Activated CD4-positive, alpha-beta T cell treated with anti-CD3 and anti-CD28 coated beads for 36 hours (primary cell): ENCODE data around the gene DGKG. TPM values are rescaled to one million over a fixed set of nuclear protein-coding genes. Genes with fewer than 3 reads are reported as not detected.

Experiments used
- ATAC-seq: fragments of 200-7000 bp; cut with Tn5 transposase; one replicate; pipeline ENCODE4 v1.10.0; 2021; ENCODE audit warnings: mild to moderate bottlenecking, moderate library complexity
- CTCF ChIA-PET: fragments of 350-600 bp; sonication (Branson Sonifier 250); formaldehyde crosslinking; loops from one replicate; lab custom pipeline; 2021; ENCODE audit warnings: antibody characterized with exemption; lab: Charles Lee
- POLR2A ChIA-PET: fragments of 350-600 bp; sonication (Branson Sonifier 250); formaldehyde crosslinking; loops from one replicate; lab custom pipeline; 2021; ENCODE audit warnings: antibody characterized with exemption, inconsistent platforms; lab: Charles Lee
- DNase-seq: peaks from one replicate; pipeline ENCODE4 v3.0.0-alpha.2; 2020
- H3K27ac Mint-ChIP-seq: one replicate; pipeline ENCODE4 v1.8.0; 2021; ENCODE audit warnings: mixed read lengths
- H3K27me3 Mint-ChIP-seq: one replicate; pipeline ENCODE4 v1.8.0; 2021; ENCODE audit warnings: mixed read lengths
- H3K36me3 Mint-ChIP-seq: one replicate; pipeline ENCODE4 v1.8.0; 2021; ENCODE audit warnings: low read depth, mixed read lengths
- H3K4me1 Mint-ChIP-seq: one replicate; pipeline ENCODE4 v1.8.0; 2021; ENCODE audit warnings: mixed read lengths
- H3K4me3 Mint-ChIP-seq: one replicate; pipeline ENCODE4 v1.8.0; 2021; ENCODE audit warnings: mild to moderate bottlenecking, moderate library complexity, mixed read lengths
- H3K9me3 Mint-ChIP-seq: one replicate; pipeline ENCODE4 v1.8.0; 2021; ENCODE audit warnings: low read depth, mixed read lengths
- intact Hi-C, 2 experiments: fragments of 100-400 bp; cut with DNase I in 1 of 2; cut with micrococcal nuclease in 1 of 2; formaldehyde crosslinking; loops; one replicate each; pipeline versions ENCODE4 v1.14.2 to v1.15.1; 2022 to 2024; cut with DNase I, micrococcal nuclease
- total RNA-seq, 2 experiments: library from RNA; stranded (reverse); gene quantifications; one replicate each; pipeline ENCODE4 v1.2.3, GENCODE V29; 2021

Gene DGKG
- total RNA-seq, 2 experiments from 2014 or later = 0.71 to 1.3 TPM

DNA sequence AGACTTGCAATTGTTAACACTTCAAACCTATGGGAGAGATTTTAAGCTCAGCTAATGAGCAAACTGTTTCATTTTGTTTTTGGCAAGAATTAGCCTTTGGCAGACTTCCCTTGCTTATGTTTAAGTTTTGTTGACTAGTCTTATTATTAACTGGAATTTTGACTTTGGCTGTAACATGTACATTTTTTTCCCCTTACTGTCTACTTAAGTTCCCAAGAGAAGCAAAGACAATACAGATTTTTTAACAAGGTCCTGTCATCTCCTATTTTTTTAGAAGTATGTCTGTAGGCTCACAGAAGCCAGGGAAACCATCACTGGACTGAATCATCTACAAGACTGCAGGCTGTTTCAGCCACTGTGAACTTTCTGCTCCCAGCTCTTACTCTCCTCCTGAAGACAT lies 74.3 kb downstream of the DGKG start:
- ChIA-PET CTCF (interaction anchor here (1.6 kb wide), 1 partner anchor 253 kb away, joined by 6 read pairs; no protein-coding TSS in a partner anchor), POLR2A (no interaction called here)
- intact Hi-C loops = no loop called here
- no peak overlapping the region for H3K27ac Mint-ChIP-seq
- ATAC-seq (no peak), DNase-seq (no peak)
- H3K4me1 Mint-ChIP-seq = no peaks in the 10 kb centered on the region
- no peaks in the 10 kb centered on the region for H3K9me3 Mint-ChIP-seq
- H3K4me3 Mint-ChIP-seq = no peak overlapping the region
- H3K27me3 Mint-ChIP-seq = peaks cover 5% of the 10 kb centered on the region
- no peaks in the 10 kb centered on the region for H3K36me3 Mint-ChIP-seq

DNA sequence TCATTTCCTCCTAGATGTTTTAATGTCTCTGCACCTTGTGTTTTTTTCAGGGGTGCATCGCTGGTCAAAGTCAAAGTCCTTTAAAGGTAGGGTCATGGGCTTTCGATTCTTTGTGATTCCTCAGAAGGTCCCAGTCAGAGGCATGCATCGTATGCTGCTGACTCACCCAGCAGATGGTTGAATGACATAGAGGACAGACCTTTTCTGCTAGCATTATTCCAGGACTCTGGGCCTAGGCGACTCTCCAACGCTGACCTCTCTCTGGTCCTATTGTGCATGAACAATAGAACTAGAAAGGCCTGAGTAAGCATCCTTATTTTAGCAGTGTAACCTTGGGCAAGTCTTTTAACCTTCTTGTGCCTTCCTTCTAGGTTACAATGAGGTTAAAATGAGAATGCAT lies 75.9 kb downstream of the DGKG start:
- Mint-ChIP-seq H3K27me3 (peaks cover 5% of the 10 kb centered on the region), H3K4me3 (no peak overlapping the region), H3K9me3 (no peaks in the 10 kb centered on the region), H3K36me3 (no peaks in the 10 kb centered on the region), H3K4me1 (peaks cover 2% of the 10 kb centered on the region), H3K27ac (no peak overlapping the region)
- DNase-seq (no peak), ATAC-seq (no peak)
- intact Hi-C loops = no loop called here
- ChIA-PET POLR2A (no interaction called here), CTCF (no interaction called here)

DNA sequence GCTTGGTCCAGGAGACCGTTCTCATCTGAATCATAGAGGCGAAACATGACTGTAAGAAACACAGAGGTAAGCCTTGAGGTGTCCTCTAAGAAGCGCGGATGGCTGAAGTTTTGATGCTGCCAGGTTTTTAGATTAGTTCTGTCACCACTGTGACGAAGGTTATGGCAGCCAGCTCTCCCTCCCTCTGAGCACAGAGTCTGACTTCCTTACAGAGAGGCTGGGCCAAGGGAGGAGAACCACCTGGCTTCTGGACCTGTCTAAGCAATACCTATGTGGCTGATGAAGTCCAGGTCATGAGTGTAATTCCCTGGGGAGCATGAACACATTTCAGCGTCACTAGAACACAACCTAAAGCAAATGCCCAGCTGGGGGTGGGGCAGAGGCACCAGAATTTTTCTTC lies 77.4 kb downstream of the DGKG start:
- Mint-ChIP-seq H3K36me3 (no peaks in the 10 kb centered on the region), H3K4me3 (no peak overlapping the region), H3K27ac (no peak overlapping the region), H3K4me1 (peaks cover 5% of the 10 kb centered on the region), H3K27me3 (peaks cover 3% of the 10 kb centered on the region), H3K9me3 (no peaks in the 10 kb centered on the region)
- DNase-seq (no peak), ATAC-seq (no peak)
- intact Hi-C loops = no loop called here
- POLR2A ChIA-PET = no interaction called here
- CTCF ChIA-PET = no interaction called here

DNA sequence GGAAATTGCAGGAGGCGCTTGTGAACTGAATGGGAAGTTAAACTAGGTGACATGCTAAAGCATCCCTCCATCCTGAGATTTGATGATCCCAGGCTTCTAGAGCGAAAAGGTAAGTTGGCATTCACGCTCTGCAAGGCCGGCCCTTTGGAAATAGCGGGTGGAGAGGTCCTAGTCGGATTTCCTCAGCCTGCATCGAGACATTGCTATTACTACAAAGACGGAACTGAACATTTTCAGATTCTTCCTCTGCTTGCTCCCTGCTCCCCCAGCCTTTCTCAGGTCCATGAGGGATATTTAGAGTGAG lies 77.7 kb downstream of the DGKG start:
- intact Hi-C loops = no loop called here
- no peaks in the 10 kb centered on the region for H3K27me3 Mint-ChIP-seq
- H3K27ac Mint-ChIP-seq = no peak overlapping the region
- CTCF ChIA-PET = no interaction called here
- H3K36me3 Mint-ChIP-seq = no peaks in the 10 kb centered on the region
- H3K4me3 Mint-ChIP-seq = no peak overlapping the region
- H3K4me1 Mint-ChIP-seq = peaks cover 5% of the 10 kb centered on the region
- H3K9me3 Mint-ChIP-seq = no peaks in the 10 kb centered on the region
- POLR2A ChIA-PET = no interaction called here
- ATAC-seq (no peak), DNase-seq (no peak)

DNA sequence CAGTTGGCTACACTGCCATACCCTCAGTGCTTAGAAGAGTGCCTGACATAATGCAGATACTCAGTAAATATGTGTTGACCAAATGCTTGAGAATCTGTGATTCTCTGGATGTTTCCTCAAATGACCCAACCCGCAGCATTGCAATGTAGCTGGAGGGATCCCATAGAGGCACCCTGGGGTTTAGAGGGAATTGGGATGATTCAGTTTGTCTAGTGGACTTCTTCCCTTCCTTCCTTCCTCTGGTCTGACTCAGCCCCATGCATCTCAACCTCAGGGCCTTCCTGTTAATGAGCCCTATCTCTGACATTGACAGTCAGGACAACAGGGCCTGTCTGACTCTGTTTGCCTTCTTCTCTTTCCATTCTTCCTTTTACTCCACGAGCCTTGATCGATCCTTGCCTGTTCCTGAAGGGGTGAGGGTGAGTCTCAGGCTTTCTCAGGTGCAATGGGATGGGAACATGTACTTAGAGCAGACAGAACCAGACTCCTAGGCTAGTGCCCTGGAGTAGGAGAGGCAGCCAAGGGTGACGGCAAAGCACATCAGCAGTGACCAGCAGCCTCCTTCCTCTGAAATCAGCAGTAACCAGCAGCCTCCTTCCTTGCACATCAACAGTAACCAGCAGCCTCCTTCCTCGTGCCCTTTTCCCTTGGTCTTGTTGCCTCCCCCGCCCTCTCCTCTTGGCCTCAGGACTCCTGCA lies 78.2 kb downstream of the DGKG start:
- POLR2A ChIA-PET = no interaction called here
- CTCF ChIA-PET = no interaction called here
- no peaks in the 10 kb centered on the region for H3K27me3 Mint-ChIP-seq
- H3K4me1 Mint-ChIP-seq = peaks cover 5% of the 10 kb centered on the region
- ATAC-seq = no peak
- no peaks in the 10 kb centered on the region for H3K36me3 Mint-ChIP-seq
- no peak overlapping the region for H3K4me3 Mint-ChIP-seq
- no peak overlapping the region for H3K27ac Mint-ChIP-seq
- no peak for DNase-seq
- no peaks in the 10 kb centered on the region for H3K9me3 Mint-ChIP-seq
- intact Hi-C loops = no loop called here

DNA sequence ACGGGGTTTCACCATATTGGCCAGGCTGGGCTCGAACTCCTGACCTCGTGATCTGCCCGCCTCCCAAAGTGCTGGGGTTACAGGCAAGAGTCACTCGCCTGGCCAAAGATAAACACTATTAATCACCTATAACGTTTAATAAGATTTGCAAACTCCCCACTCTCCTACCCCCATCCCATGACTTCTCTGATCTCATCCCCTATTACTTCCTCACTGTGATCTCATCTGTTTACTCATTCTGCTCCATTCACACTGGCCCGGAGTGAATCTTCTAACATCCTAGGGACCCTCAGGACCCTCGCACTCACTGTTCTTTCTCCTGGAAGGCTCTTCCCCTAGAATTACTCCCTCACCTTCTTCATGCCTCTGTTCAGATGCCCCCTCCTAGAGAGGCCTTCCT lies 78.9 kb downstream of the DGKG start:
- DNase-seq (no peak), ATAC-seq (no peak)
- Mint-ChIP-seq H3K27ac (no peak overlapping the region), H3K4me1 (peaks cover 5% of the 10 kb centered on the region), H3K27me3 (peaks cover 3% of the 10 kb centered on the region), H3K9me3 (no peaks in the 10 kb centered on the region), H3K36me3 (no peaks in the 10 kb centered on the region), H3K4me3 (no peak overlapping the region)
- POLR2A ChIA-PET = no interaction called here
- CTCF ChIA-PET = no interaction called here
- intact Hi-C loops = no loop called here

DNA sequence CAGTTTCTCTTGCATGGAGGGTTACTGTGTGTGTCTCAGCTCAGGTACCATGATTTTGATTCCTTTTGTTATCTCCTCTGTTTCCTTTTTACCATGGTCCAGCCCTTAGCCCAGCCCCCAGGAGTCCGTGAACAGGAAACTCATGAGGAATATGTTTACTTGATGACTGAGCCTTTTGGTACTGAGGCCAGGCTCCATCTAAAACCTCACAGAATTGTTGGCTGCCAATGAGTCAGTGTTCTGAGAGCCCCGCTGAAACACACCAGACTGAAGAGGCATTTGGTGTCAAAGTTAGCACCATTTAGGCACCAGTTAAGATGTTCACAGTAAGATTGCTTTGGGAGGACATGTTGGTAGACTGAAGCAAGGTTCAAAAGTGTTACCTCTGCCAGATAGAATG lies 80.9 kb downstream of the DGKG start:
- ATAC-seq = peak; percentile 57
- POLR2A ChIA-PET = interaction anchor here (0.5 kb wide), 1 partner anchor 13 kb away, joined by 3 read pairs; no protein-coding TSS in a partner anchor
- no peaks in the 10 kb centered on the region for H3K9me3 Mint-ChIP-seq
- no peak overlapping the region for H3K27ac Mint-ChIP-seq
- DNase-seq = no peak
- no peaks in the 10 kb centered on the region for H3K36me3 Mint-ChIP-seq
- intact Hi-C loops = no loop called here
- H3K27me3 Mint-ChIP-seq = peaks cover 5% of the 10 kb centered on the region
- CTCF ChIA-PET = interaction anchor here (1.4 to 1.7 kb wide), 2 partner anchors 12 to 259 kb away, joined by 4 to 6 read pairs; no protein-coding TSS in a partner anchor
- peaks cover 5% of the 10 kb centered on the region for H3K4me1 Mint-ChIP-seq
- H3K4me3 Mint-ChIP-seq = no peak overlapping the region

DNA sequence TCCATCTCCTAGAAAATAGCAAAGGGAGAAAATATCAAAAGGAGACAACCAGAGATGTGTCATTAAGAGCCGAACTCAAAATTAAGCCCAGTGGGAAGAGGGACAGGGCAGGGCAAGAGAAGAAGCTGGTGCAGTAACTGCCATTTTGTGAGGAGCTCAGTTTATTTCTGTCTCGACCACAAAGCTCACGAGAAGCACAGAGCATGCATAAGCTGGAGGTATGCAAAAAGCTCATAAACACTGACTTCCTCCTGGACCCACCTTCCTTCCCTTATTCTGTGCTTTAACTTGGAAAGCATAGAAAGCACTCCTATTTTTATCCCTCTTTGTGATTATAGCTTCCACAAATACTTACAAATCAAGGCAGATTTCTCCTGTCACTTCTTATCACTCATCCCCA lies 81.3 kb downstream of the DGKG start:
- intact Hi-C loops = no loop called here
- H3K27ac Mint-ChIP-seq = no peak overlapping the region
- no peaks in the 10 kb centered on the region for H3K36me3 Mint-ChIP-seq
- ChIA-PET CTCF (interaction anchor here (1.4 to 1.7 kb wide), 2 partner anchors 11 to 259 kb away, joined by 4 to 6 read pairs; no protein-coding TSS in a partner anchor), POLR2A (interaction anchor here (0.5 kb wide), 1 partner anchor 14 kb away, joined by 3 read pairs; no protein-coding TSS in a partner anchor)
- H3K27me3 Mint-ChIP-seq = peaks cover 5% of the 10 kb centered on the region
- H3K9me3 Mint-ChIP-seq = no peaks in the 10 kb centered on the region
- ATAC-seq (no peak), DNase-seq (no peak)
- H3K4me3 Mint-ChIP-seq = no peak overlapping the region
- H3K4me1 Mint-ChIP-seq = peaks cover 5% of the 10 kb centered on the region

DNA sequence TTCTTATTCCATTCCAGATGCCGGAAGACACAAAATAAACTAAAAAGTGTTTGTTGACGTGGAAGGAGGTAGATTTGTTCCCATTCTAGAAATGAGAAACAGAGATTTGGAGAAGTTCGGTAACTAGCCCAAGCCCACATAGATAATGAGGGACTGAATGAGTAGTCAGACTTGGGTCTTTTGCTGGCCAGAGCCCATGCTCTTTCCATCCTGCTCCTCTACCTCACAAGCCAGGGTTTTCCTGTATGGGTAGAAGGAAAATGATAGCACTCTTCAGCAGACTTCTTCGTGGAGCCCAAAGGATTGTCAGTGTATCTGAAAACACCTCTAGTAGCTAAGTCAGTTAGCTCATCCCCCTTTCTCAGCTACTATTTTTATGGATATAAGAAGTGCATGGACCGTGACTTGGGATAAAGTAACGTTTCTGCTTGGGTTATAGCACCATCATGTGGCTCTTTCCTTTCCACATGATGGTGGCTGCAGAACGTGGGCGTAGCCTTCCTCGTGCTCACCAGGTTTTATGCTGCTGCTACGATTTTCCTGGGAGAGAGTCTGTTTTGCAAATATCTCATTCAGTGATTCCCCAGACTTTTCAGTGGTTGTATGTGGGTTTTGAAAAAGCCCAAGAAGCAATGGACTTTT lies 84.6 kb downstream of the DGKG start:
- H3K36me3 Mint-ChIP-seq = no peaks in the 10 kb centered on the region
- H3K9me3 Mint-ChIP-seq = no peaks in the 10 kb centered on the region
- ChIA-PET POLR2A (no interaction called here), CTCF (interaction anchor here (0.7 to 1.6 kb wide), 5 partner anchors 11 to 338 kb away, joined by 3 to 4 read pairs (median 4); no protein-coding TSS in a partner anchor)
- ATAC-seq = no peak
- intact Hi-C loops = no loop called here
- DNase-seq = peak; percentile 16
- no peak overlapping the region for H3K27ac Mint-ChIP-seq
- H3K4me3 Mint-ChIP-seq = no peak overlapping the region
- H3K27me3 Mint-ChIP-seq = peaks cover 5% of the 10 kb centered on the region
- peaks cover 5% of the 10 kb centered on the region for H3K4me1 Mint-ChIP-seq

DNA sequence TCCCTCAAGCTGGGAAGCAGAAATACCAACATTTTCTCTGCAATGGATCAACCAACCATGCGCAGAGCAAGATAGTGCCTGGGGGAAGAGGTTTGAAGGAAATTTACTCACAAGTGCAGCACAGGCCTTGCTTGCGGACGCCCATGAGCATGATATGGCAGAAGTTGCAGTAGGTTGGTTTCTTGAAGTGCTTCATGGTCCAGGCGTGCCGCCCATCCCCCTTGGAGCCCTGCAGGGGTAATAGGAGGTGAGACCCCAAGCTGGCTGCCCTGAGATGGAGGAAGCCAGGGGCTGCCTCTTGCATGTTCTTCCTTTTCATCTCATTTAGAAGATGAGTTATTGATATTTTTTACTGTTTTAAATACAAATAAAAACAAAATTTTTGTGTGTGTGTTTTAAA lies 86.6 kb downstream of the DGKG start:
- ATAC-seq = no peak
- POLR2A ChIA-PET = no interaction called here

DNA sequence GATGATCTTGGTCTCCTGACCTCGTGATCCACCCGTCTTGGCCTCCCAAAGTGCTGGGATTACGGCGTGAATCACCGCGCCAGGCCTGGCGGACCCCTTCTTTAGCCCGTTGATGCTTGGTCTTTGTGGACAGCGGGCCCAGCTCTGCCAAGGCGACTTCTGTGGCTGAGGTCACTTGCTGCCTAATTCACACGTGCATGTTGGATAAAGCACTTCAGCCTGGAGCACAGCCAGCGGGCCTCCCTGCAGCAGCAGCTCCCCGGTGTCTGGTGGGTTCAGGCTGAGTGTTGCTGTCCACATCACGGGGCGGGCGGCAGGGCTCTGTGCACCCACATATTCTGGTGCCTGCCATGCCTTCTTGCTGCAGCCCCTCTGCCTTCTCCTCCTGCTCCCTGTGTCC lies 88.4 kb downstream of the DGKG start:
- H3K4me1 Mint-ChIP-seq = no peaks in the 10 kb centered on the region
- ChIA-PET POLR2A (no interaction called here), CTCF (no interaction called here)
- no peak overlapping the region for H3K4me3 Mint-ChIP-seq
- ATAC-seq (no peak), DNase-seq (no peak)
- no peaks in the 10 kb centered on the region for H3K36me3 Mint-ChIP-seq
- H3K9me3 Mint-ChIP-seq = no peaks in the 10 kb centered on the region
- peaks cover 5% of the 10 kb centered on the region for H3K27me3 Mint-ChIP-seq
- intact Hi-C loops = no loop called here
- no peak overlapping the region for H3K27ac Mint-ChIP-seq

More for the DNA sequence above, 86.6 kb downstream of the DGKG start:
- Mint-ChIP-seq H3K36me3 (no peaks in the 10 kb centered on the region), H3K27me3 (peaks cover 5% of the 10 kb centered on the region), H3K4me3 (no peak overlapping the region), H3K9me3 (no peaks in the 10 kb centered on the region), H3K27ac (no peak overlapping the region), H3K4me1 (no peaks in the 10 kb centered on the region)
- intact Hi-C loops = no loop called here
- DNase-seq = no peak
- CTCF ChIA-PET = no interaction called here

DNA sequence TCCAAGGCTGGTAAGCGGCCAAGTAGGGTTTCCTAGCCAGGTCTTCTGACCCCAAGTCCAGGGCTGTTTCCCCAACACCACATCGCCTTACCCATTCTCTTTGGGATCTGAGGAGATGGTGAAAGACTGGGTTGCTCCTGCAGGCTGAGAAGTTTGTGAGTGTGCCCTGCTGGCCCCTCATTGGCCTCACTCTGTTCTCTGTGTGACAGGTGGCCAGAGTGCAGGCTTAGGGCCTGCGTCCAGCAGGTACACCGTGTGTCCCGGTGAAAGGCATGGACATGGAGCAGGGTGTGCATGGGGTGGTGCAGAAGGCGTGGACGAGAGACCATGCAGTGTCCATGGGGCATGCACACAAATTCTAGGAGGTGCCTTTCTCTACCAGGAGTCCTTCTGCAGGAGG lies 91.3 kb downstream of the DGKG start:
- ChIA-PET CTCF (interaction anchor here (0.6 kb wide), 2 partner anchors 287 to 474 kb away, joined by 3 read pairs; no protein-coding TSS in a partner anchor), POLR2A (no interaction called here)
- Mint-ChIP-seq H3K9me3 (no peaks in the 10 kb centered on the region), H3K27ac (no peak overlapping the region), H3K27me3 (peaks cover 3% of the 10 kb centered on the region), H3K4me3 (no peak overlapping the region), H3K4me1 (no peaks in the 10 kb centered on the region), H3K36me3 (no peaks in the 10 kb centered on the region)
- DNase-seq = no peak
- ATAC-seq = no peak
- intact Hi-C loops = no loop called here
